Peyer's patch (tissue), 4 donors: ENCODE data around the gene BRICD5.

Experiments
- POLR2A ChIP-seq, 2 donors: fragments of 450-650 bp; IDR thresholded peaks; one replicate each; pipeline ENCODE4 v1.5.1; 2017; ENCODE audit warnings: antibody characterized with exemption in 2 of 2, mild to moderate bottlenecking in 2 of 2, moderate library complexity in 2 of 2
- TF ChIP-seq, protein P1 (sequence below), 6 experiments: fragments of 450-650 bp in 4 of 6; fragments of 200-600 bp in 2 of 6; sonication (generic) in 1 of 6; IDR thresholded peaks; one replicate each; pipeline ENCODE4 v1.5.1; 2017 to 2019; ENCODE audit warnings: antibody characterized with exemption in 6 of 6, mild to moderate bottlenecking in 3 of 6, moderate library complexity in 1 of 6

DNA sequence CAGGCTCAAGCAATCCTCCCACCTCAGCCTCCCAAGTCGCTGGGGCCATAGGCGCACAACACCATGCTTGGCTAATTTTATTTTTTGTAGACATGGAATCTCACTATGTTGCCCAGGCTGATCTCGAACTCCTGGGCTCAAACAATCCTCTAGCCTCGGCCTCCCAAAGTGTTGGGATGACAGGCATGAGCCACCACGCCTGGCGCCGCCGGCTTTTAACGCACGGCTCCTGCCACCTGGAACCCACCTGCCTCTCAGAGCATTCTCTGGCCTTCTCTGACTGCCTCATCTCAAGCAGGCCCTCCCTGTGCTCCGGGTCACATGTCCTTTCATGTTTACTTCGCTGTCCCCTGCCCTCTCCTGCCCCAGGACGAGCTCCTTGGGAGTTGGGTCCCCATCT lies 24.6 kb downstream of the BRICD5 start:
- TF ChIP-seq, protein P1, sequence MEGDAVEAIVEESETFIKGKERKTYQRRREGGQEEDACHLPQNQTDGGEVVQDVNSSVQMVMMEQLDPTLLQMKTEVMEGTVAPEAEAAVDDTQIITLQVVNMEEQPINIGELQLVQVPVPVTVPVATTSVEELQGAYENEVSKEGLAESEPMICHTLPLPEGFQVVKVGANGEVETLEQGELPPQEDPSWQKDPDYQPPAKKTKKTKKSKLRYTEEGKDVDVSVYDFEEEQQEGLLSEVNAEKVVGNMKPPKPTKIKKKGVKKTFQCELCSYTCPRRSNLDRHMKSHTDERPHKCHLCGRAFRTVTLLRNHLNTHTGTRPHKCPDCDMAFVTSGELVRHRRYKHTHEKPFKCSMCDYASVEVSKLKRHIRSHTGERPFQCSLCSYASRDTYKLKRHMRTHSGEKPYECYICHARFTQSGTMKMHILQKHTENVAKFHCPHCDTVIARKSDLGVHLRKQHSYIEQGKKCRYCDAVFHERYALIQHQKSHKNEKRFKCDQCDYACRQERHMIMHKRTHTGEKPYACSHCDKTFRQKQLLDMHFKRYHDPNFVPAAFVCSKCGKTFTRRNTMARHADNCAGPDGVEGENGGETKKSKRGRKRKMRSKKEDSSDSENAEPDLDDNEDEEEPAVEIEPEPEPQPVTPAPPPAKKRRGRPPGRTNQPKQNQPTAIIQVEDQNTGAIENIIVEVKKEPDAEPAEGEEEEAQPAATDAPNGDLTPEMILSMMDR (IDR thresholded peaks at IDR 0.05): no peak
- no peak for TF ChIP-seq POLR2A (IDR thresholded peaks at IDR 0.05)
